Ovary (tissue), 9 donors: ENCODE results near the gene ZNF423. TPM values are rescaled to one million over a fixed set of nuclear protein-coding genes. Genes with fewer than 3 reads are reported as not detected.
A peak's percentile ranks its signal among the peaks of the same experiment; 100 is the strongest.

Experiments used
- DNase-seq, 5 donors: peaks; one replicate each; pipeline ENCODE4 v3.0.0-alpha.2; 2019 to 2020
- H3K27ac ChIP-seq, 2 donors: fragments of 200-600 bp; one replicate each; pipeline versions ENCODE4 v1.5.1 to v1.8.0; 2019 to 2022
- H3K27me3 ChIP-seq: fragments of 200-600 bp; one replicate; pipeline ENCODE4 v1.8.0; 2022
- H3K36me3 ChIP-seq: fragments of 200-600 bp; sonication (generic); one replicate; pipeline ENCODE4 v1.5.1; 2019
- H3K4me1 ChIP-seq: one replicate; pipeline ENCODE4 v1.8.1; 2013; ENCODE audit warnings: mild to moderate bottlenecking, moderate library complexity; ENCODE audit not compliant: insufficient read depth
- H3K4me3 ChIP-seq: fragments of 200-600 bp; sonication (generic); one replicate; pipeline ENCODE4 v1.5.1; 2017
- H3K9me3 ChIP-seq, 2 donors: fragments of 200-600 bp in 1 of 2; sonication (generic) in 1 of 2; one replicate each; pipeline versions ENCODE4 v1.5.1 to v1.8.1; 2013 to 2019; ENCODE audit warnings: mild to moderate bottlenecking in 1 of 2, moderate library complexity in 1 of 2
- EP300 ChIP-seq: sonication (generic); formaldehyde crosslinking; IDR thresholded peaks from one replicate; pipeline ENCODE4 v1.6.1; 2017; ENCODE audit warnings: antibody characterized with exemption
- POLR2A ChIP-seq: fragments of 450-650 bp; IDR thresholded peaks from one replicate; pipeline ENCODE4 v1.6.1; 2017; ENCODE audit warnings: antibody characterized with exemption, mild to moderate bottlenecking, moderate library complexity
- WGBS, 3 donors: extraction: QIAGEN DNeasy Blood & Tissue Kit in 1 of 3; methylation state at CpG; one replicate each; pipeline versions ENCODE4 v1.1.5 to v1.1.7; 2013 to 2017; 5-methylcytosine and 5-hydroxymethylcytosine counted together
- intact Hi-C, 4 donors: fragments of 100-400 bp; cut with DNase I; formaldehyde crosslinking; loops; one replicate each; pipeline versions ENCODE4 v1.11.0 to v1.15.1; 2022 to 2023
- polyA plus RNA-seq, 2 donors: library from polyadenylated mRNA; stranded (reverse); fragments of 200-250 nt in 1 of 2; fragments of 350-450 nt in 1 of 2; fragmentation: Illumina TruSeq in 1 of 2; extraction: RNeasy Lipid Tissue Mini Kit (QIAGEN cat#74804) in 1 of 2; gene quantifications; one replicate each; pipeline ENCODE4 v1.2.3, GENCODE V29; 2013 to 2014
- total RNA-seq, 7 donors: library from RNA; depleted of rRNA in 2 of 7; stranded (reverse); fragments of >200 nt in 2 of 7; fragmentation: NEBNext Ultra II Directional in 3 of 7; extraction: Animal tissue kit (Norgen Biotek cat#: 25700) in 3 of 7; gene quantifications; one replicate each; pipeline versions ENCODE4 v1.1.0 to v1.2.4, GENCODE V29; 2016 to 2023
- TF ChIP-seq, protein P1 (sequence below), 3 donors: fragments of 450-650 bp in 2 of 3; fragments of 200-600 bp in 1 of 3; IDR thresholded peaks; one replicate each; pipeline versions ENCODE4 v1.5.1 to v1.8.0; 2016 to 2022; ENCODE audit warnings: antibody characterized with exemption in 3 of 3, mild to moderate bottlenecking in 1 of 3
- donor health status: DM: no; HTN: no; CAD: no; lungs with moderate emphysema.
- donor health status: DM: no; HTN: no; CAD: no.
- donor health status: Bipolar disorder and iron deficiency.
- donor health status: DM: yes; HTN: yes; CAD: no.
- donor health status: DM: no; HTN: no; CAD: no.
- donor health status: DM: yes; HTN: yes; CAD: no.

The ZNF423 gene
- total and polyA plus RNA-seq, 9 donors: 3.3 to 40.3 (median 12.4) TPM

- intact Hi-C loops: no loop called here
- TF ChIP-seq, protein P1, sequence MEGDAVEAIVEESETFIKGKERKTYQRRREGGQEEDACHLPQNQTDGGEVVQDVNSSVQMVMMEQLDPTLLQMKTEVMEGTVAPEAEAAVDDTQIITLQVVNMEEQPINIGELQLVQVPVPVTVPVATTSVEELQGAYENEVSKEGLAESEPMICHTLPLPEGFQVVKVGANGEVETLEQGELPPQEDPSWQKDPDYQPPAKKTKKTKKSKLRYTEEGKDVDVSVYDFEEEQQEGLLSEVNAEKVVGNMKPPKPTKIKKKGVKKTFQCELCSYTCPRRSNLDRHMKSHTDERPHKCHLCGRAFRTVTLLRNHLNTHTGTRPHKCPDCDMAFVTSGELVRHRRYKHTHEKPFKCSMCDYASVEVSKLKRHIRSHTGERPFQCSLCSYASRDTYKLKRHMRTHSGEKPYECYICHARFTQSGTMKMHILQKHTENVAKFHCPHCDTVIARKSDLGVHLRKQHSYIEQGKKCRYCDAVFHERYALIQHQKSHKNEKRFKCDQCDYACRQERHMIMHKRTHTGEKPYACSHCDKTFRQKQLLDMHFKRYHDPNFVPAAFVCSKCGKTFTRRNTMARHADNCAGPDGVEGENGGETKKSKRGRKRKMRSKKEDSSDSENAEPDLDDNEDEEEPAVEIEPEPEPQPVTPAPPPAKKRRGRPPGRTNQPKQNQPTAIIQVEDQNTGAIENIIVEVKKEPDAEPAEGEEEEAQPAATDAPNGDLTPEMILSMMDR (IDR thresholded peaks at IDR 0.05): no peak
- TF ChIP-seq POLR2A (no peak), EP300 (no peak)
- H3K9me3 ChIP-seq: no peaks in the 10 kb centered on the region
- no peak overlapping the region for H3K4me3 ChIP-seq
- no peak overlapping the region for H3K27ac ChIP-seq
- peaks cover 9% of the 10 kb centered on the region for H3K4me1 ChIP-seq
- 87 to 90% (median 89%) methylated on average over 9 of the region's 9 CpGs for WGBS, 3 donors
- DNase-seq: peak in 1 of 5 donors; percentile 8
- no peaks in the 10 kb centered on the region for H3K36me3 ChIP-seq
- no peaks in the 10 kb centered on the region for H3K27me3 ChIP-seq
Measured at GRCh38 chr16:49632086-49632794, 223.7 kb downstream of the ZNF423 start.

GRCh38 chr16:49631187-49632041 is 224.5 kb downstream of the ZNF423 start:
- no peak overlapping the region for H3K4me3 ChIP-seq
- H3K36me3 ChIP-seq: no peaks in the 10 kb centered on the region
- no peaks in the 10 kb centered on the region for H3K9me3 ChIP-seq
- intact Hi-C loops: no loop called here
- H3K4me1 ChIP-seq: peaks cover 8% of the 10 kb centered on the region
- H3K27me3 ChIP-seq: no peaks in the 10 kb centered on the region
- DNase-seq: peak in 2 of 5 donors; percentile 20 to 58
- WGBS, 3 donors: 49 to 52% (median 50%) methylated on average over 5 of the region's 5 CpGs
- TF ChIP-seq, protein P1 (IDR thresholded peaks at IDR 0.05): no peak
- TF ChIP-seq POLR2A (no peak), EP300 (no peak)
- H3K27ac ChIP-seq: no peak overlapping the region

DNA sequence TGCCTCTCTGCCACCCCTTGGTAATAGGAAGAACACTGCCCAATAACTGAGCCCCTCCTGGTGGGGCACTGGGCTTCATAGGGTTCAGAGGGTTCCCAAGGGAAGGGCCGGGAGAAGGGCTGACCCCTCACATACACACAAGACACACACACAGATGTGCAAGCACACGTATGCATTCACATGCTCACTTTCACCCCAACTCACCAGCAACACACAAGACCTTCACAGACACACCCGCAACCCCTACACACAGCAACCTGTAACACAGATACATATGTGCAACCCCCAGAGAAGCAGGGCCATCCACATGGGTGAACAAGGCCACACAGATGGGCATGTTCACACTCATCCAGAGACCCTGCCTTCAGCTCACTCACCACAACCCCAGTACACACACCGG is 225.1 kb downstream of the ZNF423 start:
- 91 to 100% (median 94%) methylated on average over 4 of the region's 4 CpGs for WGBS, 3 donors
- TF ChIP-seq, protein P1 (IDR thresholded peaks at IDR 0.05): no peak
- TF ChIP-seq EP300 (no peak), POLR2A (no peak)
- DNase-seq: peak in 1 of 5 donors; percentile 13
- Histone ChIP-seq H3K4me3 (no peak overlapping the region), H3K36me3 (no peaks in the 10 kb centered on the region), H3K4me1 (peaks cover 8% of the 10 kb centered on the region), H3K9me3 (no peaks in the 10 kb centered on the region), H3K27ac (no peak overlapping the region), H3K27me3 (no peaks in the 10 kb centered on the region)
- intact Hi-C loops: no loop called here

DNA sequence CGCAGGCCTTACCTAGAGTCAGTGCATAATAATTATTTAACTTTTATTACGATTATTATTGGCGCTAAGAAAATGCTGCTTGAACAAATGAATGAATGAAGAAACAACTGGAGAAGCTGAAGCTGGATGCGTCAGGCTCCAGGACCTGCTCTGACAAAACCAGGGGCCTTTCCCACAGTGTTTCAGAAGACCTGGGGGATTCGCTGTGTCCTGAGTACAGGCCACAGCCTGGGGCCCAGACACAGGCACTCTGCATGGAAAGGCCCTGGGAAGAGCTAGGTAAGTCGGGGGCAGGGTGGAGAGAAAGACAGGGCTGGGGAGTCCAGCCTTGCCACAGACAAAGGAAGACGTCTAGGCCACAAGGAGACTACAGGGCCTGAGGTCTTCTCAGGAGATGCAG is 226.1 kb downstream of the ZNF423 start:
- DNase-seq: peak in 1 of 5 donors; percentile 8
- no peaks in the 10 kb centered on the region for H3K9me3 ChIP-seq
- no peaks in the 10 kb centered on the region for H3K27me3 ChIP-seq
- intact Hi-C loops: no loop called here
- 96 to 99% (median 96%) methylated on average over 7 of the region's 7 CpGs for WGBS, 3 donors
- no peak overlapping the region for H3K4me3 ChIP-seq
- no peak for TF ChIP-seq POLR2A
- TF ChIP-seq EP300: no peak
- H3K4me1 ChIP-seq: peaks cover 8% of the 10 kb centered on the region
- no peaks in the 10 kb centered on the region for H3K36me3 ChIP-seq
- H3K27ac ChIP-seq: no peak overlapping the region

GRCh38 chr16:49628148-49628547 is 227.8 kb downstream of the ZNF423 start:
- WGBS, 3 donors: 95 to 98% (median 97%) methylated on average over 3 of the region's 3 CpGs
- peaks cover 8% of the 10 kb centered on the region for H3K4me1 ChIP-seq
- intact Hi-C loops: no loop called here
- H3K4me3 ChIP-seq: no peak overlapping the region
- no peaks in the 10 kb centered on the region for H3K27me3 ChIP-seq
- no peak overlapping the region for H3K27ac ChIP-seq
- TF ChIP-seq, protein P1 (IDR thresholded peaks at IDR 0.05): no peak
- TF ChIP-seq POLR2A (no peak), EP300 (no peak)
- DNase-seq: no peak
- no peaks in the 10 kb centered on the region for H3K36me3 ChIP-seq
- no peaks in the 10 kb centered on the region for H3K9me3 ChIP-seq
